GM18867 (cell line): ENCODE results near the gene IGSF22.

Experiments used
- ATAC-seq: cut with Tn5 transposase; IDR thresholded peaks from one replicate; pipeline ENCODE4 v1.9.1; 2021; ENCODE audit warnings: mild to moderate bottlenecking, moderate library complexity; ENCODE audit not compliant: unreplicated experiment

Gene IGSF22

DNA sequence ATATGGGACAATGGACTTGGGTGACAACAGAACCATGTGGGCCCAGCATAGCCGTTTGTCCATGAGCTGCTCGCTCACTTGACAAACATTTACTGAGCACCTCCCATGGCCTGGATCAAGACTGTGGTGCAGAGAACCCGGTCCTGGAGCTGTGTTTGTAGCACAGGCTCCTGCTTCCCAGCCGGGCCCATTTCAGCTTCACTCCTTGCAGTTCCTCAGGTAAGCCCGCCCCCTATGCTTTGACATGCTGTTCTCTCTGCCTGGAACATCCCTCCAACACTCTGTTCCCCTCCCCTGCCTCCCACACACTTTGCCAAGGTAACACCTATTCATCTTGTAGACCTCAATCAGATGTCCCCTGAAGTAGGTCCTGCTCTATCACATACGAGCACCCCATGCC, 19.3 kb upstream of the IGSF22 start:
- ATAC-seq, result no peak

- no peak for ATAC-seq
Observed at GRCh38 chr11:18743900-18744514, 18.0 kb upstream of the IGSF22 start.

DNA sequence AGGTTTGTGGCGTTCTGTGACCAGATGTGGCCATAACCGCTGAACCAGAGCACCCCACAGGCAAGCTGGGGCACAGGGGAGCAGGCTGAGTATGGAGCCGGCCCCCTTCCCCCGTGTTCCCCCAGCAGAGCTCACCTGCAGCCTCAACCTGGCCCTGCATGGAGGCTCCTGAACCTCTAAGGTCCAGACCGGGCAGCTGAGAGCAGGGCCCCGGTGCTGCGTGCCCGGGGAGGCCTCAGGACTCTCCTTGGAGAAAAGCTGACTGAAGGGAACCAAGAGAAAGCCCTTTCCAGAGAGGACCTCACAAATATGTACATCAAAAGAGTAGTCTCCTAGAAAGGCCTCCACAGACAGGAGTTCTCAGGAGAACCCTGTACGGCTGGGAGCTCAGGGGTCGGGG, 17.4 kb upstream of the IGSF22 start:
- ATAC-seq, result no peak

- ATAC-seq, result no peak
Observed at GRCh38 chr11:18741783-18742182, 15.8 kb upstream of the IGSF22 start.

GRCh38 chr11:18739685-18740084, 13.7 kb upstream of the IGSF22 start:
- ATAC-seq, result no peak

- ATAC-seq, result no peak
Observed at GRCh38 chr11:18737642-18738041, 11.7 kb upstream of the IGSF22 start.

GRCh38 chr11:18736590-18737148, 10.7 kb upstream of the IGSF22 start:
- ATAC-seq, result no peak

- no peak for ATAC-seq
Observed at GRCh38 chr11:18733202-18733601, 7.2 kb upstream of the IGSF22 start.

GRCh38 chr11:18731949-18732821, 6.2 kb upstream of the IGSF22 start:
- ATAC-seq, result peak; percentile 58

- peak; percentile 22 for ATAC-seq
Observed at GRCh38 chr11:18731441-18731840, 5.5 kb upstream of the IGSF22 start.

DNA sequence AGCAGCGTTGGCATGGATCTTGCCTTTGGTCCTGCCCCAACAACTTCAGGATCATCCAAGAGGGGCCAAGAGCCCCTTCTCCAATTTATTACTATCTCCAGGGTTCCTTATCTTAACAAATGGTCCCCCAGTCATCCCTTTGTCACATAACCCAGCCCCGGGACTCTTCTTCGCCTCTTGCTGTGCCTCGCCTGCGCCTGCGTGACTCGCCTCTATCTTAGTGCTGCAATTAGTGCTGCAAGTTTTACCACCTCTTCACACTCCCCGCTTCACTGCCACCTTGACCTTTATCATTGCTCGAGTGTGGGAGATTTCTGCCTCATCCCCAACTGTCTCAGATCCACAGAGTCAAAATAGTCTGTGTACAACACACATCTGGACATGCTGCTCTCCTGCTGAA, 4.0 kb upstream of the IGSF22 start:
- no peak for ATAC-seq

GRCh38 chr11:18729426-18729825, 3.4 kb upstream of the IGSF22 start:
- ATAC-seq, result no peak

DNA sequence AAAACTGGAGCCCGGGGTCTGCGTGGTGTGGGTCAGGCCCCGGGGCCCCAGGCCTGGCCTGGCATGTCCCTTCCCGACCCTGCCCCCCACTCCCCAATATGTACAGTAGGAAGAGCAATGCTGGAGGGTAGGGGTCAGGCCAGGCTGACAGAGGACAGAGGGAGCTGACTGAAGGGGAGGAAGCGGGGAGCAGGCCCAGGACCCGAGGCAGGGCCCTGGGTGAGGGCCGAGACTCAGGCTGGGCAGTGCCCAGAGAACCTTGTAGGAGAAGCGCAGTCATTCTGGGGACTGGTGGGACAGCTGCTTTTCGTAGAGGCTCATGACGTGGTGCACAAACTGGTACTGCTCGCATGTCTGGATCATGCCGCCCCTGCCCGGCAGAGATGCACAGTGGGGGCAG, 2.7 kb upstream of the IGSF22 start:
- no peak for ATAC-seq

GRCh38 chr11:18727479-18728236, 1.7 kb upstream of the IGSF22 start:
- ATAC-seq, result no peak

- ATAC-seq, result no peak
Observed at GRCh38 chr11:18723991-18724390, 2.0 kb downstream of the IGSF22 start.

DNA sequence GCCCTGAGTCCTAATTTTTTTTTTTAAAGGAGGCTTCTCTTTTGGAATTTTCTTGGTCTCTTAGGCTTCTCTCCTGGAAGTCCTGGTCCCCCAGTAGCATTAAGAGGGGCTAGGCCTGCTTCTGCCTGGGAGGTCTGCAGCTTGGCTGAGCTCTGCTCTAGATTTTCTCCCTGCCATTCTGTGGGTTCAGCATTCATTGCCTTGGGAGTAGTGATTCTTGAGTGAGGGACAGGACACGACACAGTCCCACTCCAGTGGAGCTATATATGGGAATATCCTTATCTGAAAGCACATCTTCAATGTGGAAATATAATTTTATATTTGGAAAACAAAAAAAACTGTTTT, 3.7 kb downstream of the IGSF22 start:
- ATAC-seq, result peak; percentile 10

- peak; percentile 66 for ATAC-seq
Observed at GRCh38 chr11:18721561-18722292, 4.3 kb downstream of the IGSF22 start.

DNA sequence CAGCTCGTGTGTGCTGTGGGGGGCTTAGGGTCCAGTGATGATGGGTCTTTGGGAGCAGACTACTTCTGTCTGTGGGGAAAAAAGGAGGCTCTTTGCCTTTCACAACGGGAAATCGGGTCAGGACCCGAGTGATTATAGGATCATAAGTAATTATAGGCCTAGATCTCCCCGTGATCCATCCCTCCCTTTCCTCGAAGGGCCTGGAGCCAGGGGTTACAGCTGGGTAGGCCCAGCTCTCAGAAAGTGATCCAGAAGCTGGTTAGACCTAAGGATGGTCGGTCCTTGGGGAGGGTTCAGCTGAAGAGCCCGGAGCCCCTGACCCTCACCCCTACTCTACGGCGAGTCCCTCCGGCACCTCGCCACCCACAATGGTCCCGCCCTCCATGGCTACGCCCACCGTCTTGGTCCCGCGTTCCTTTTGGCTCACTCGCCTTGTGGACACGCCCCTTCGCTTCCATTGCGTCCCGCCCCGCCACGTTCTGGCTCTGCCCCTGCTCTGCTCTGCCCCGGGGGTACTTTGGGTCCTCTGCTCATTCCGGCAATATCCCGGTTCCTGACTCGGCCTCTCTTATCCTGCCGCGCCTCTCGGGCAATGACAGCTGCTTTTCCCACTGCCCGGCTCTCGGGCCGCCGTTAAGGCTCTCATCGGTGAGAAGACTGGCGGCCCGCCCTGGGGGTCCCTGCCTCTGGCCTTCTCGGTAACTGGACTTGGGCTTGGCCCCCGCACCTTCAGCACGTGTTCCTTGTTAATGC, 5.0 kb downstream of the IGSF22 start:
- peak; percentile 84 for ATAC-seq

DNA sequence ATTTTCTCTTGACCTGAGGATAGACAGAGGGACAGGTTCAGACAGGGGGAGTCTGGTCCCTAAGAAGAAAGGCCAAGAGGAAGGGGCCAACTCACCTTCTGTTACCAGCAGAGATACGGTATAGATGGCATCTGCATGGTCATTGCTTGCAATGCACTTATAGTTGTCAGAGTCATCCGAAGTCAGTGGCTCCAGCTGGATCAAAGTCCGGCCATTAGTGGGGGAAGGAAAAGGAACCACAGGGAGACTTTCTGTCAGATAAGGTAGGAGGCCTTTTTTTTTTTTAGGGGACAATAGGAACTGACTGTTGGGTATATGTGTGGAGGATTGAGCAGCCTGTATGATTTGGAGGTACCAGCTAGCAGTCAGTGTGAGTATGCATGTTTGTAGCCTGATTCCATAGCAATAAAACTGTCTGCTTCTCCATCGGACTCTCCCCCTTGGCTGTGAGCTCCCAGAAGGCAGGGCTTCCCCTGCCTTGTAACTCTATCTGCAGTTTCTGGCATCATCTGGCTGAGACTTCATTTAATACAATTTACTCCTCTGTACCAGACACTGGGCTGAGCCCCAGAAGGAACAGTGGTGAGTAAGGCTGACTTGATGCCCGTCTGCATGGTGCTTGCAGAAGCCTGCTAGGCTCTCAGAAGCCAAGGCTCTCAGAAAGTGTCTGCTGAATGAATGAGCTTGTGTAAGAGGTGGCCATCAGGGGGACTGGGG, 5.7 kb downstream of the IGSF22 start:
- no peak for ATAC-seq
